Mesenchymal stem cell (in vitro differentiated cells and primary cell): ENCODE measurements around the gene PPP1R7.

Experiments
- DNase-seq: peaks from one replicate; pipeline ENCODE4 v3.0.0-alpha.2; 2013
- H2AFZ ChIP-seq: one replicate; pipeline ENCODE4 v1.6.1; 2013; ENCODE audit warnings: low read depth, mild to moderate bottlenecking, control low read depth, inconsistent platforms, low read length, moderate library complexity
- H2AK5ac ChIP-seq: 2 replicates; pipeline ENCODE4 v1.6.1; 2013; ENCODE audit warnings: low read length, moderate library complexity, mild to moderate bottlenecking, inconsistent platforms; ENCODE audit not compliant: severe bottlenecking
- H2BK120ac ChIP-seq: one replicate; pipeline ENCODE4 v1.6.1; 2013; ENCODE audit warnings: low read depth, mild to moderate bottlenecking, inconsistent platforms, low read length, moderate library complexity
- H2BK12ac ChIP-seq, 2 experiments: one replicate each; pipeline ENCODE4 v1.6.1; 2013; ENCODE audit warnings: inconsistent platforms in 2 of 2, low read length in 2 of 2, mild to moderate bottlenecking in 2 of 2, moderate library complexity in 2 of 2, control low read depth in 1 of 2
- H2BK15ac ChIP-seq: one replicate; pipeline ENCODE4 v1.6.1; 2013; ENCODE audit warnings: mild to moderate bottlenecking, low read depth, inconsistent platforms; ENCODE audit not compliant: poor library complexity, severe bottlenecking
- H2BK5ac ChIP-seq: 2 replicates; pipeline ENCODE4 v1.6.1; 2013; ENCODE audit warnings: low read depth, mild to moderate bottlenecking, low read length, control low read depth, inconsistent platforms; ENCODE audit not compliant: poor library complexity, severe bottlenecking
- H3K14ac ChIP-seq, 2 experiments: one replicate each; pipeline ENCODE4 v1.6.1; 2013; ENCODE audit warnings: inconsistent platforms in 2 of 2, low read length in 2 of 2, control low read depth in 1 of 2, mild to moderate bottlenecking in 1 of 2, moderate library complexity in 1 of 2
- H3K18ac ChIP-seq, 2 experiments: one replicate each; pipeline ENCODE4 v1.6.1; 2013; ENCODE audit warnings: inconsistent platforms in 2 of 2, low read length in 2 of 2, control low read depth in 1 of 2, low read depth in 1 of 2, mild to moderate bottlenecking in 1 of 2
- H3K23ac ChIP-seq, 2 experiments: one replicate each; pipeline ENCODE4 v1.6.1; 2013; ENCODE audit warnings: inconsistent platforms in 2 of 2, low read length in 2 of 2, mild to moderate bottlenecking in 2 of 2, moderate library complexity in 2 of 2, control low read depth in 1 of 2
- H3K27ac ChIP-seq: 2 replicates; pipeline ENCODE4 v1.5.1; 2013; ENCODE audit warnings: mild to moderate bottlenecking, moderate library complexity, low read length, control low read depth, inconsistent platforms; ENCODE audit not compliant: poor library complexity, severe bottlenecking
- H3K27me3 ChIP-seq, 2 experiments: 2 replicates each; pipeline versions ENCODE4 v1.6.1 to v1.7.0; 2013; ENCODE audit warnings: low read length in 2 of 2, mild to moderate bottlenecking in 2 of 2, moderate library complexity in 2 of 2, control low read depth in 1 of 2, inconsistent platforms in 1 of 2; ENCODE audit not compliant: control insufficient read depth in 1 of 2, insufficient read depth in 1 of 2
- H3K36me3 ChIP-seq, 2 experiments: 2 replicates each; pipeline versions ENCODE4 v1.6.1 to v1.7.0; 2013; ENCODE audit warnings: low read length in 2 of 2, control low read depth in 1 of 2, inconsistent platforms in 1 of 2, low read depth in 1 of 2, mild to moderate bottlenecking in 1 of 2; ENCODE audit not compliant: insufficient read depth in 2 of 2, control insufficient read depth in 1 of 2
- H3K4ac ChIP-seq, 2 experiments: one replicate each; pipeline ENCODE4 v1.6.1; 2013; ENCODE audit warnings: inconsistent platforms in 2 of 2, low read length in 2 of 2, mild to moderate bottlenecking in 2 of 2, moderate library complexity in 2 of 2, control low read depth in 1 of 2, low read depth in 1 of 2
- H3K4me1 ChIP-seq: 2 replicates; pipeline ENCODE4 v1.6.1; 2013; ENCODE audit warnings: low read depth, low read length, control low read depth; ENCODE audit not compliant: control insufficient read depth, insufficient read depth
- H3K4me2 ChIP-seq: 2 replicates; pipeline ENCODE4 v1.6.1; 2013; ENCODE audit warnings: low read length, mild to moderate bottlenecking, inconsistent platforms; ENCODE audit not compliant: poor library complexity, severe bottlenecking
- H3K4me3 ChIP-seq, 2 experiments: 2 replicates each; pipeline versions ENCODE4 v1.5.1 to v1.7.0; 2013; ENCODE audit warnings: low read length in 2 of 2, mild to moderate bottlenecking in 2 of 2, control low read depth in 1 of 2, low read depth in 1 of 2; ENCODE audit not compliant: insufficient read depth in 1 of 2
- H3K79me1 ChIP-seq: replicated peaks from 2 replicates; pipeline ENCODE4 v1.6.1; 2013; ENCODE audit warnings: mild to moderate bottlenecking, control low read depth, low read length, inconsistent platforms; ENCODE audit not compliant: poor library complexity, severe bottlenecking
- H3K9ac ChIP-seq: 2 replicates; pipeline ENCODE4 v1.7.0; 2013; ENCODE audit warnings: mild to moderate bottlenecking, low read length, moderate library complexity
- H3K9me3 ChIP-seq: 2 replicates; pipeline ENCODE4 v1.7.0; 2013; ENCODE audit warnings: mild to moderate bottlenecking, low read length; ENCODE audit not compliant: control insufficient read depth
- H4K8ac ChIP-seq: one replicate; pipeline ENCODE4 v1.6.1; 2013; ENCODE audit warnings: inconsistent platforms, mild to moderate bottlenecking, low read length, moderate library complexity
- H4K91ac ChIP-seq: one replicate; pipeline ENCODE4 v1.6.1; 2013; ENCODE audit warnings: mild to moderate bottlenecking, low read length, inconsistent platforms
- WGBS: methylation state at CpG from one replicate; pipeline ENCODE4 v1.1.7; 2013; ENCODE audit warnings: mixed read lengths; 5-methylcytosine and 5-hydroxymethylcytosine counted together

PPP1R7 gene

GRCh38 chr2:241105641-241106040 is 44.6 kb upstream of the PPP1R7 start:
- 70% methylated on average over 3 of the region's 3 CpGs for WGBS
- no peak overlapping the region for H4K91ac ChIP-seq
- H3K4me2 ChIP-seq = no peak overlapping the region
- H2AFZ ChIP-seq = no peak overlapping the region
- H3K4me1 ChIP-seq = peaks cover 10% of the 10 kb centered on the region
- peaks cover 13% of the 10 kb centered on the region for H3K79me1 ChIP-seq
- H2BK120ac ChIP-seq = no peak overlapping the region
- H3K27ac ChIP-seq = no peak overlapping the region
- no peak overlapping the region for H3K18ac ChIP-seq
- no peak for DNase-seq
- no peak overlapping the region for H2BK12ac ChIP-seq
- no peak overlapping the region for H3K9ac ChIP-seq
- H3K14ac ChIP-seq = no peak overlapping the region
- peaks cover 4 to 11% of the 10 kb centered on the region in 2 experiments for H3K36me3 ChIP-seq
- no peak overlapping the region for H3K4me3 ChIP-seq
- H4K8ac ChIP-seq = no peak overlapping the region
- no peak overlapping the region for H2BK5ac ChIP-seq
- no peak overlapping the region for H2AK5ac ChIP-seq
- no peak overlapping the region for H3K23ac ChIP-seq
- H2BK15ac ChIP-seq = no peak overlapping the region
- H3K4ac ChIP-seq = no peak overlapping the region
- no peaks in the 10 kb centered on the region for H3K9me3 ChIP-seq
- no peaks in the 10 kb centered on the region for H3K27me3 ChIP-seq

- peaks cover 4% of the 10 kb centered on the region for H3K79me1 ChIP-seq
- no peak overlapping the region for H4K91ac ChIP-seq
- no peak overlapping the region for H2AK5ac ChIP-seq
- no peak overlapping the region for H3K27ac ChIP-seq
- H3K9me3 ChIP-seq = no peaks in the 10 kb centered on the region
- H3K4me2 ChIP-seq = no peak overlapping the region
- no peak overlapping the region for H2BK120ac ChIP-seq
- H3K4me1 ChIP-seq = peaks cover 3% of the 10 kb centered on the region
- H3K36me3 ChIP-seq = peaks cover 4 to 15% of the 10 kb centered on the region in 2 experiments
- no peak overlapping the region for H2AFZ ChIP-seq
- no peak overlapping the region for H2BK15ac ChIP-seq
- H3K23ac ChIP-seq = no peak overlapping the region
- no peak overlapping the region for H2BK12ac ChIP-seq
- H4K8ac ChIP-seq = no peak overlapping the region
- 94% methylated on average over 7 of the region's 9 CpGs for WGBS
- H3K27me3 ChIP-seq = no peaks in the 10 kb centered on the region
- no peak overlapping the region for H3K9ac ChIP-seq
- no peak overlapping the region for H3K4me3 ChIP-seq
- no peak overlapping the region for H2BK5ac ChIP-seq
- DNase-seq = no peak
- H3K4ac ChIP-seq = no peak overlapping the region
- H3K14ac ChIP-seq = no peak overlapping the region
- no peak overlapping the region for H3K18ac ChIP-seq
Observed at GRCh38 chr2:241107031-241107783, 43.1 kb upstream of the PPP1R7 start.

DNA sequence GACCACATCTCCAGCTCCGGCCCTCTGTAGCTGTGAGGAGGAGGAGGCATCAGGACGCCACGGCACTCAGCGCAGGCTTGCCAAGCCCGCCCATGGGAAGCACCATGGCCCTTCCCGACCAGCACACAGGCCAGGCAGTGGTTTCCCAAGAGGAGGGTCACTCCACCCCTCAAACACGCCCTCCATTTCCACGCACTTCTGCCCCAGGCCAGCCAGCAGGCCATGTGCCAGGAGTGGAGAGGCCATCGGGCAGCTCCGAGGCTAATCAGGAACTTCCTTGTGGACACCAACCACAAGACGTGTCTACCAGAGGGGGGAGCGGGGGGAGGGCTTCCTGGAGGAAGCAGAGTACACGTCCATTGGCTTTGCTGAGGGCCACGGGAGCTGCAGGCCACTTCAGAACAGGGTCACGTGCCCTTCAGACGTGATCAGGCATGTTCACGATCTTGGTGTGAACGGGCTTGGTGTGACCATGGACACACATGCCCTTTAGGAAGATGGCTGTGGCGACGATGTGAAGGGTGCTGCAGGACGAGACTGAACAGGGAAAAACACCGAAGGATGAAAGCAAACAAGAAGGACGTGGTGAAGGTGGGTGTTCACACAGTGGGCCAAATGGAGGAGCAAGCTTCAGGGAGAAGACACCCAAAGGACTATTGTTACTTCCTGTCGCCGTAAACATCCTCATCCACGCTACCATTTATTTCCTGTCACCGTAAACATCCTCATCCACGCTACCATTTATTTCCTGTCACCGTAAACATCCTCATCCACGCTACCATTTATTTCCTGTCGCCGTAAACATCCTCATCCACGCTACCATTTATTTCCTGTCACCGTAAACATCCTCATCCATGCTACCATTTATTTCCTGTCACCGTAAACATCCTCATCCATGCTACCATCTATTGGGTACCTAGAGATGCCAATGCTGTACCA is 41.7 kb upstream of the PPP1R7 start:
- Histone ChIP-seq H3K4me1 (no peaks in the 10 kb centered on the region), H2BK120ac (no peak overlapping the region), H3K36me3 (peaks cover 6 to 15% of the 10 kb centered on the region in 2 experiments), H2AK5ac (no peak overlapping the region), H3K4me2 (no peak overlapping the region), H4K8ac (no peak overlapping the region), H3K14ac (no peak overlapping the region), H4K91ac (no peak overlapping the region), H3K23ac (no peak overlapping the region), H3K27me3 (no peaks in the 10 kb centered on the region), H3K9ac (no peak overlapping the region), H3K9me3 (no peaks in the 10 kb centered on the region), H3K27ac (no peak overlapping the region), H3K79me1 (no peaks in the 10 kb centered on the region), H2AFZ (no peak overlapping the region), H3K4ac (no peak overlapping the region), H2BK12ac (no peak overlapping the region), H3K4me3 (no peak overlapping the region), H3K18ac (no peak overlapping the region), H2BK15ac (no peak overlapping the region), H2BK5ac (no peak overlapping the region)
- WGBS = 88% methylated on average over 34 of the region's 35 CpGs
- DNase-seq = no peak
